DND-41 (cell line): ENCODE measurements around the gene LGALS3BP.
"Not testable (repeated sequence)": the region's sequence is repeated elsewhere in the genome, so short reads cannot be mapped to it uniquely, and the experiment has no call there.

Experiments used
- ATAC-seq: fragments of 200-7000 bp; cut with Tn5 transposase; 3 replicates; pipeline ENCODE4 v1.9.1; 2021; ENCODE audit warnings: low read depth; ENCODE audit not compliant: insufficient read depth
- DNase-seq: peaks from one replicate; pipeline ENCODE4 v3.0.0-alpha.2; 2020
- H2AFZ ChIP-seq: 2 replicates; pipeline ENCODE4 v1.6.0; 2012; ENCODE audit warnings: low read depth, low read length
- H3K27ac ChIP-seq: 2 replicates; pipeline ENCODE4 v1.5.1; 2012; ENCODE audit warnings: low read length, inconsistent platforms
- H3K27me3 ChIP-seq: fragments of 200-600 bp; sonication (generic); 2 replicates; pipeline ENCODE4 v1.6.0; 2012; ENCODE audit warnings: low read length, mild to moderate bottlenecking, inconsistent platforms; ENCODE audit not compliant: insufficient read depth, poor library complexity
- H3K36me3 ChIP-seq: 2 replicates; pipeline ENCODE4 v1.5.1; 2012; ENCODE audit warnings: low read length, inconsistent platforms; ENCODE audit not compliant: insufficient read depth
- H3K4me1 ChIP-seq: 2 replicates; pipeline ENCODE4 v1.5.1; 2012; ENCODE audit warnings: mild to moderate bottlenecking, low read length; ENCODE audit not compliant: insufficient read depth
- H3K4me2 ChIP-seq: 2 replicates; pipeline ENCODE4 v1.6.0; 2012; ENCODE audit warnings: mild to moderate bottlenecking, moderate library complexity, low read length, inconsistent platforms; ENCODE audit not compliant: insufficient read depth
- H3K4me3 ChIP-seq, 2 experiments: fragments of 200-600 bp in 1 of 2; shearing (Covaris generic) in 1 of 2; 2 replicates each; pipeline ENCODE4 v1.5.1; 2012 to 2016; ENCODE audit warnings: inconsistent platforms in 2 of 2, low read length in 2 of 2, mild to moderate bottlenecking in 2 of 2, low read depth in 1 of 2, moderate library complexity in 1 of 2
- H3K79me2 ChIP-seq: 2 replicates; pipeline ENCODE4 v1.6.0; 2012; ENCODE audit warnings: low read length, inconsistent platforms; ENCODE audit not compliant: insufficient read depth
- H3K9ac ChIP-seq: 2 replicates; pipeline ENCODE4 v1.6.0; 2012; ENCODE audit warnings: low read depth, mild to moderate bottlenecking, inconsistent platforms, low read length, moderate library complexity
- H3K9me3 ChIP-seq: 2 replicates; pipeline ENCODE4 v1.5.1; 2012; ENCODE audit warnings: low read length, moderate library complexity, mild to moderate bottlenecking, inconsistent platforms; ENCODE audit not compliant: insufficient read depth, severe bottlenecking
- H4K20me1 ChIP-seq: 2 replicates; pipeline ENCODE4 v1.6.0; 2012; ENCODE audit warnings: low read length; ENCODE audit not compliant: insufficient read depth
- EZH2 ChIP-seq: IDR thresholded peaks from 3 replicates; pipeline ENCODE4 v1.6.1; 2012; ENCODE audit warnings: borderline replicate concordance, low read depth, mild to moderate bottlenecking, moderate library complexity, low read length, inconsistent platforms; ENCODE audit not compliant: severe bottlenecking
- TF ChIP-seq, protein P1 (sequence below): IDR thresholded peaks from 2 replicates; pipeline ENCODE4 v1.5.1; 2012; ENCODE audit warnings: borderline replicate concordance, low read length, moderate library complexity, mild to moderate bottlenecking; ENCODE audit not compliant: poor library complexity, severe bottlenecking; ENCODE audit errors: extremely low read depth

LGALS3BP gene

DNA sequence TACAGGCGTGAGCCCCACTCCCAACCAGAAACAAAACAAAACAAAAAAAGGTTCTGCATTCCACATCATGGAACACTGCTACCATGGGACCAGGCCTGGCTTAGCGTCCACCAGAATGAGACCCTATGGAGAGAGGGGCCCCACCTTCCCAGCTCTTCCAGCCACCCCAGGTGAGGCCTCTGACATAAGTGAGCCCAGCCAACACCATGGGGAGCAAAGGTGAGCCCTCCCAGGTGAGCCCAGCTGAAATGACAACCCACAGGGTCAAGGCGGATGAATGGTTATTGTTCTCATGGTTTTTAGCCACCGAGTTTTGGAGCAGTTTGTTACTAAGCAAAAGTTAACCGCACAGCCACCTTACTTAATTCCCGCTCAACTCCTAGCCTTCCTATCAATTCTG, 16.3 kb downstream of the LGALS3BP start:
- H3K36me3 ChIP-seq: peaks cover 12% of the 10 kb centered on the region; the same call in 1 of the 2 replicates
- no peak for ATAC-seq
- H3K9ac ChIP-seq: no peak overlapping the region
- H3K4me2 ChIP-seq: no peak overlapping the region
- no peak for DNase-seq
- no peak overlapping the region for H3K27ac ChIP-seq
- TF ChIP-seq EZH2: no peak
- TF ChIP-seq, protein P1, sequence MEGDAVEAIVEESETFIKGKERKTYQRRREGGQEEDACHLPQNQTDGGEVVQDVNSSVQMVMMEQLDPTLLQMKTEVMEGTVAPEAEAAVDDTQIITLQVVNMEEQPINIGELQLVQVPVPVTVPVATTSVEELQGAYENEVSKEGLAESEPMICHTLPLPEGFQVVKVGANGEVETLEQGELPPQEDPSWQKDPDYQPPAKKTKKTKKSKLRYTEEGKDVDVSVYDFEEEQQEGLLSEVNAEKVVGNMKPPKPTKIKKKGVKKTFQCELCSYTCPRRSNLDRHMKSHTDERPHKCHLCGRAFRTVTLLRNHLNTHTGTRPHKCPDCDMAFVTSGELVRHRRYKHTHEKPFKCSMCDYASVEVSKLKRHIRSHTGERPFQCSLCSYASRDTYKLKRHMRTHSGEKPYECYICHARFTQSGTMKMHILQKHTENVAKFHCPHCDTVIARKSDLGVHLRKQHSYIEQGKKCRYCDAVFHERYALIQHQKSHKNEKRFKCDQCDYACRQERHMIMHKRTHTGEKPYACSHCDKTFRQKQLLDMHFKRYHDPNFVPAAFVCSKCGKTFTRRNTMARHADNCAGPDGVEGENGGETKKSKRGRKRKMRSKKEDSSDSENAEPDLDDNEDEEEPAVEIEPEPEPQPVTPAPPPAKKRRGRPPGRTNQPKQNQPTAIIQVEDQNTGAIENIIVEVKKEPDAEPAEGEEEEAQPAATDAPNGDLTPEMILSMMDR: no peak
- H4K20me1 ChIP-seq: peaks cover 17% of the 10 kb centered on the region
- no peaks in the 10 kb centered on the region for H3K79me2 ChIP-seq
- H3K9me3 ChIP-seq: no peaks in the 10 kb centered on the region
- H3K4me3 ChIP-seq: no peak overlapping the region
- H2AFZ ChIP-seq: no peak overlapping the region
- no peaks in the 10 kb centered on the region for H3K4me1 ChIP-seq
- H3K27me3 ChIP-seq: no peaks in the 10 kb centered on the region

DNA sequence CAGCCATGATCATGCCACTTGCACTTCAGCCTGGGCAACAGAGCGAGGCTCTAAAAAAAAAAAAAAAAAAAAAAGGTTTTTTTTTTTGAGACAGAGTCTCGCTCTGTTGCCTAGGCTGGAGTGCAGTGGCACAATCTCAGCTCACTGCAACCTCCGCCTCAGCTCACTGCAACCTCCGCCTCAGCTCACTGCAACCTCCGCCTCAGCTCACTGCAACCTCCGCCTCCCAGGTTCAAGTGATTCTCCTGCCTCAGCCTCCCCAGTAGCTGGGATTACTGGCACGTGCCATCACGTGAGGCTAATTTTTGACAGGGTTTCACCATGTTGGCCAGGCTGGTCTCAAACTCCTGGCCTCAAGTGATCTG, 16.8 kb downstream of the LGALS3BP start:
- not testable (repeated sequence) for H3K4me2 ChIP-seq, H3K36me3 ChIP-seq, H3K79me2 ChIP-seq, H3K4me1 ChIP-seq, H3K27me3 ChIP-seq, ATAC-seq, H3K4me3 ChIP-seq, DNase-seq, H3K9me3 ChIP-seq, H3K9ac ChIP-seq, H3K27ac ChIP-seq, H2AFZ ChIP-seq
- peaks cover 14% of the 10 kb centered on the region for H4K20me1 ChIP-seq

DNA sequence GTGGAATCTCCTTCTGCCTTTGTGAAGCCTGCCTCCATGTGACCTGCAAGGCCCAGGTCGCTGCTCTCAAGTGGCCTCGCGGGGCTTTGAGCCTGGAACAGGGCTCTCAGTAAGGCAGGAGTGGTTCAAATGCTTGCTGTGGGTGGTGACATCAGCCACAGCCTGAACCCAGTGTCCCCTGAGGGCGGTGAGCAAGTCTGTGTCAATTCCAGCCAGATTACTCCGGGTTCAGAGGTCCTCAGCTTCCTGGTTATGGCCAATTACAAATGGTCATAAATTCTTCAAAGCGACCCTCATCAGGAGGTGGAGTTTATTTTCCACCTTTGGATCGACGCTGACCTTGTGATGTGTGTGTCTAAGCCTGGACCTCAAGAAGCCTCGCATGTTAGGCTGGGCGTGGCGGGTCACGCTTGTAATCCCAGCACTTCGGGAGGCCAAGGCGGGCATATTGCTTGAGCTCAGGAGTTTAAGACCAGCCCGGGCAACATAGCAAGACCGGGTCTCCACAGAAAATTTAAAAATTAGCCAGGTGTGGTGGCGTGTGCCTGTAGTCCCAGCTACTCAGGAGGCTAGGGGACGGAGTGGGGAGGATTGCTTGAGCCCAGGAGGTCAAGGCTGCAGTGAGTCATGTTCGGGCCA, 17.3 kb downstream of the LGALS3BP start:
- H2AFZ ChIP-seq: no peak overlapping the region
- H3K4me1 ChIP-seq: no peaks in the 10 kb centered on the region
- no peaks in the 10 kb centered on the region for H3K9me3 ChIP-seq
- H3K27ac ChIP-seq: no peak overlapping the region
- no peaks in the 10 kb centered on the region for H3K27me3 ChIP-seq
- TF ChIP-seq, protein P1: no peak
- H3K79me2 ChIP-seq: no peaks in the 10 kb centered on the region
- ATAC-seq: no peak
- H3K4me2 ChIP-seq: no peak overlapping the region
- DNase-seq: no peak
- no peak overlapping the region for H3K4me3 ChIP-seq
- H4K20me1 ChIP-seq: peaks cover 10% of the 10 kb centered on the region; the same call in 1 of the 2 replicates
- H3K36me3 ChIP-seq: 0 out of 2 replicates have a peak, but pooled peaks cover 3% of the 10 kb centered on the region
- H3K9ac ChIP-seq: no peak overlapping the region

DNA sequence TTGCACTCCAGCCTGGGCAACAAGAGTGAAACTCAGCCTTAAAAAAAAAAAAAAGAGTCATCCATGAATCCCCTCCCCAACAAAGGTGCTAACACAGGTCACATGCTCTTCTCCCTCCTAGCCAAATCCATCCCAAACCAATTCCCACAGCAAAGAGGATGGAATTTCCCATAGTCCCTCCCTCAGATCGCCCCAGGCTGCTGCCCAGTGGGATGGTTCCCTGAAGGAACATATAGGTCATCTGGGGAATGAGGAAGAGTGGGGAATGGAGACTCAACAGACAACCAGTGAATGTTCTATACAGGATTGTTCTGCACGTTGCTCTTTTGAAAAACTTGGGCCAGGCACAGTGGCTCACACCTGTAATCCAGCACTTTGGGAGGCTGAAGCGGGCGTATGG, 18.2 kb downstream of the LGALS3BP start:
- H3K27ac ChIP-seq: no peak overlapping the region
- H3K9ac ChIP-seq: no peak overlapping the region
- H3K4me2 ChIP-seq: no peak overlapping the region
- no peaks in the 10 kb centered on the region for H3K9me3 ChIP-seq
- no peaks in the 10 kb centered on the region for H3K36me3 ChIP-seq
- DNase-seq (no peak), ATAC-seq (no peak)
- peaks cover 4% of the 10 kb centered on the region; the same call in 1 of the 2 replicates for H4K20me1 ChIP-seq
- H3K4me1 ChIP-seq: no peaks in the 10 kb centered on the region
- H3K79me2 ChIP-seq: no peaks in the 10 kb centered on the region
- TF ChIP-seq, protein P1: no peak
- TF ChIP-seq EZH2: no peak
- no peak overlapping the region for H3K4me3 ChIP-seq
- H2AFZ ChIP-seq: no peak overlapping the region
- no peaks in the 10 kb centered on the region for H3K27me3 ChIP-seq
